Stomach smooth muscle (tissue), 2 donors: ENCODE measurements around the gene NAV3.

Experiments
- H3K27ac ChIP-seq: one replicate; pipeline ENCODE4 v1.7.0; 2013; ENCODE audit warnings: mild to moderate bottlenecking, low read length, inconsistent platforms
- H3K27me3 ChIP-seq, 2 donors: one replicate each; pipeline ENCODE4 v1.7.0; 2013; ENCODE audit warnings: low read length in 2 of 2; ENCODE audit not compliant: insufficient read depth in 2 of 2, control insufficient read depth in 1 of 2
- H3K36me3 ChIP-seq, 2 donors: one replicate each; pipeline ENCODE4 v1.7.0; 2013; ENCODE audit warnings: low read length in 2 of 2; ENCODE audit not compliant: control insufficient read depth in 2 of 2, insufficient read depth in 2 of 2
- H3K4me1 ChIP-seq: one replicate; pipeline ENCODE4 v1.7.0; 2013; ENCODE audit warnings: low read length; ENCODE audit not compliant: control insufficient read depth, insufficient read depth
- H3K4me3 ChIP-seq, 2 donors: one replicate each; pipeline ENCODE4 v1.7.0; 2013; ENCODE audit warnings: low read length in 2 of 2
- H3K9ac ChIP-seq, 2 donors: one replicate each; pipeline ENCODE4 v1.7.0; 2013; ENCODE audit warnings: low read length in 2 of 2, mild to moderate bottlenecking in 1 of 2
- H3K9me3 ChIP-seq, 2 donors: one replicate each; pipeline ENCODE4 v1.7.0; 2013; ENCODE audit warnings: low read length in 2 of 2; ENCODE audit not compliant: control insufficient read depth in 2 of 2
- donor health status: healthy.
- donor health status: Pancreatic carcinoma.

Gene NAV3

DNA sequence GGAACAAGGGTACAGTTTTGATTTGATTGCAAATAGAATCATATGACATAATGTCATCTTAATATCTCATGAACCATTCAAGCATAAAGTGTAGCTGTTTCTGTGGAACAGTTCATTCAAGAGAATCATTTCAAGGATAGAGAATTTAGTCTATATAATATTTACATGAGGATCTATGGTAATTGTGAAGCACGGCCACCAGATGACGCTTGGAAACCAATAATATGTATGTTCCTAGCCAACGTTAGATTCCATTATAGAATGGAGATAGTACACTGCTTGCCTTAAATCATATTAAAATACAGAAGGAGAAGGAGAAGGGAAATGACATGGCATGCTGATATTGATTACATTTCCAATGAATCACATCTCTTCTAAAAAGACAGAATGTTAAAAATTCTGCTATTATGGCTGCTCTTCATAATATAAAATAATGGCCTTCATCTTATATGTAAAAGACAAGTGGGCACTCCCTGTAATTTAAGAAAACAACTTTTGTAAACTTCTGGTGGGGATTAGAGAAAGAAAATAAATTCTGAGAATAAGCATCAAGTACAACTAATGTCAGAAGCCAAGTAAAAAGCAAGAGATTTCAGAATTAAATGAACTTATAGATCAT is 351.0 kb downstream of the NAV3 start:
- Histone ChIP-seq H3K9ac (no peak overlapping the region), H3K4me3 (no peak overlapping the region), H3K27me3 (no peaks in the 10 kb centered on the region), H3K9me3 (no peaks in the 10 kb centered on the region), H3K27ac (no peak overlapping the region), H3K36me3 (no peaks in the 10 kb centered on the region), H3K4me1 (no peaks in the 10 kb centered on the region)

GRCh38 chr12:78183824-78184223 is 353.1 kb downstream of the NAV3 start:
- Histone ChIP-seq H3K9ac (no peak overlapping the region), H3K4me3 (no peak overlapping the region), H3K4me1 (no peaks in the 10 kb centered on the region), H3K9me3 (no peaks in the 10 kb centered on the region), H3K27me3 (no peaks in the 10 kb centered on the region), H3K36me3 (no peaks in the 10 kb centered on the region), H3K27ac (no peak overlapping the region)

- H3K9ac ChIP-seq = no peak overlapping the region
- no peaks in the 10 kb centered on the region for H3K27me3 ChIP-seq
- H3K36me3 ChIP-seq = no peaks in the 10 kb centered on the region
- no peaks in the 10 kb centered on the region for H3K9me3 ChIP-seq
- no peak overlapping the region for H3K4me3 ChIP-seq
- no peak overlapping the region for H3K27ac ChIP-seq
- H3K4me1 ChIP-seq = no peaks in the 10 kb centered on the region
Measured at GRCh38 chr12:78185109-78185508, 354.4 kb downstream of the NAV3 start.

- no peaks in the 10 kb centered on the region for H3K4me1 ChIP-seq
- no peak overlapping the region for H3K4me3 ChIP-seq
- no peak overlapping the region for H3K27ac ChIP-seq
- H3K9ac ChIP-seq = no peak overlapping the region
- no peaks in the 10 kb centered on the region for H3K9me3 ChIP-seq
- no peaks in the 10 kb centered on the region for H3K36me3 ChIP-seq
- no peaks in the 10 kb centered on the region for H3K27me3 ChIP-seq
Measured at GRCh38 chr12:78185651-78186050, 355.0 kb downstream of the NAV3 start.

GRCh38 chr12:78186670-78187069 is 356.0 kb downstream of the NAV3 start:
- no peak overlapping the region for H3K27ac ChIP-seq
- H3K36me3 ChIP-seq = no peaks in the 10 kb centered on the region
- no peak overlapping the region for H3K4me3 ChIP-seq
- H3K27me3 ChIP-seq = no peaks in the 10 kb centered on the region
- no peaks in the 10 kb centered on the region for H3K4me1 ChIP-seq
- no peak overlapping the region for H3K9ac ChIP-seq
- no peaks in the 10 kb centered on the region for H3K9me3 ChIP-seq

DNA sequence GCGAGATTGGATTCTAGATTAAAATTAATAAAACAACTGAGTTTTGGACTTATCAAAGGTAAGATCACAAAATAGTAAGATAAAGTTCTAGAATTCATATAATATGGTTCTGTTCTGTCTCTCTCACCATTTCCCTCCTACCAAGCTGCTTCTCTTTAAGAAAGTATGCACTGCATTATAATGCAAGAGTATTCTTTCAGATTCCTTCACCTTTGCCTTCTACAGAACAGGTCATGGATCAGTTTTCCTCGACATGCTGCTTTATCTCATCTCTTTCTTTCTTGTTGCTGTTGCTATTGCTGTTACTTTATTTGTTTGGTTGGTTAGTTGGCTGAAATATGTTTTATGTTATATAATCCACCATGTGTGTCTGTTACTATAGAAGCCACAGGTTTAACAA is 357.0 kb downstream of the NAV3 start:
- Histone ChIP-seq H3K9me3 (no peaks in the 10 kb centered on the region), H3K4me1 (no peaks in the 10 kb centered on the region), H3K9ac (no peak overlapping the region), H3K4me3 (no peak overlapping the region), H3K27me3 (no peaks in the 10 kb centered on the region), H3K36me3 (no peaks in the 10 kb centered on the region), H3K27ac (no peak overlapping the region)

DNA sequence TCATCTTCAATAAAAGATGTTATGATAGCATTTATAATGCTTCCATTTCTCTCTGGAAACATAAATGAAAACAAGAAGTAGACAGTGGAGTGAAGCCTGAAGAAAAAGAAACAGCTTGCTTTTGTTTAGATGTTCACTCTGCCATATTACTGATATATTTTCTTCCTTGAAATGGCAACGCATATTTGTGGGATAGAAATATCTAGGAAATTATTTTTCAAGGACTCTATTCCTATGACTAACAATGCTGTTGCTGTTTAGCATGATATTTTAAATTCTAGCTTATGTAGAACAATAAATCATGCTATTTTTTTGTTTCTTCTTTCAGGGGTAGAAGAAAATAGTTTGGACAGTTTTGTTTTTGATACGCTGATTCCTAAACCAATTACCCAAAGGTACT is 359.0 kb downstream of the NAV3 start:
- Histone ChIP-seq H3K4me1 (no peaks in the 10 kb centered on the region), H3K27ac (no peak overlapping the region), H3K4me3 (no peak overlapping the region), H3K27me3 (no peaks in the 10 kb centered on the region), H3K9ac (no peak overlapping the region), H3K9me3 (no peaks in the 10 kb centered on the region), H3K36me3 (no peaks in the 10 kb centered on the region)

- H3K4me1 ChIP-seq = no peaks in the 10 kb centered on the region
- no peak overlapping the region for H3K4me3 ChIP-seq
- H3K9ac ChIP-seq = no peak overlapping the region
- no peaks in the 10 kb centered on the region for H3K36me3 ChIP-seq
- H3K27ac ChIP-seq = no peak overlapping the region
- no peaks in the 10 kb centered on the region for H3K9me3 ChIP-seq
- no peaks in the 10 kb centered on the region for H3K27me3 ChIP-seq
Measured at GRCh38 chr12:78191611-78192010, 360.9 kb downstream of the NAV3 start.

DNA sequence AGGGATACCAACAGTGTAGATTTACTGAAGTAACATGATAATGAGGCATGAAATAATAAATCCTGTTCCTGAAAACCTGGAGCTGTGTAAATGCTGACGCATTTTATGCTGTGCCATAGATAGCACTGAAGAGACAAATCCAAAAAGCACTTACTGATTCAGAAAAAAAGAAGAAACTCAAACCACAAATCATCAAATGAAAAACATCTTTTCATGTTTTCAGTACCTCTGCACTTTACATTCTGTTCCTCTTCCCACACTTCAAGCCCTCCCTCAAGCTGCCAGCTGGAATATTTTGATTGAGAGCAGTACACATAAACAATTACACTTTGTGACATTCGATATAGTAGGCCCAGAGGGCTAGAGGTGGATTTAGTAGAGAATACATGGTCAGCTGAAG is 362.3 kb downstream of the NAV3 start:
- H3K27ac ChIP-seq = no peak overlapping the region
- H3K4me3 ChIP-seq = no peak overlapping the region
- no peaks in the 10 kb centered on the region for H3K9me3 ChIP-seq
- no peak overlapping the region for H3K9ac ChIP-seq
- no peaks in the 10 kb centered on the region for H3K4me1 ChIP-seq
- H3K27me3 ChIP-seq = no peaks in the 10 kb centered on the region
- no peaks in the 10 kb centered on the region for H3K36me3 ChIP-seq

DNA sequence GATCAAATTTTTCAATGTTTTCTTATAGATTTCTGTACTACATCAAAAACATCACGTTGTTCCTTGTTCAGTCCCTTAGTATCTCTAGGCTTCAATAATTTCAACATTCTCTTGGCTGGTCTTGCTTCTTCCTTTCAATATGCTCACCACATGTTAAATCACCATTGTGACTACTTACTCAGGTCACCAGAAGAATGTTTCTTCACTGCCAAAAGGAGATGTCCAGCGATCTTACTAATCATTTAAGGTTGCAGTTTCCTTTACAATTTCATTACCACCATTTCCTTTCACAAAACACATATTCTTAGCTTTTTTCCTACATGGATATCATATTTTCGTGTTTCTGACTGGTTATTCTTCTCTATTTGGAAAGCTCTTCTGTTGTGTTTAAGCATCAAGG is 363.8 kb downstream of the NAV3 start:
- H3K27me3 ChIP-seq = no peaks in the 10 kb centered on the region
- no peaks in the 10 kb centered on the region for H3K36me3 ChIP-seq
- H3K9me3 ChIP-seq = no peaks in the 10 kb centered on the region
- H3K27ac ChIP-seq = no peak overlapping the region
- H3K9ac ChIP-seq = no peak overlapping the region
- no peaks in the 10 kb centered on the region for H3K4me1 ChIP-seq
- H3K4me3 ChIP-seq = no peak overlapping the region

DNA sequence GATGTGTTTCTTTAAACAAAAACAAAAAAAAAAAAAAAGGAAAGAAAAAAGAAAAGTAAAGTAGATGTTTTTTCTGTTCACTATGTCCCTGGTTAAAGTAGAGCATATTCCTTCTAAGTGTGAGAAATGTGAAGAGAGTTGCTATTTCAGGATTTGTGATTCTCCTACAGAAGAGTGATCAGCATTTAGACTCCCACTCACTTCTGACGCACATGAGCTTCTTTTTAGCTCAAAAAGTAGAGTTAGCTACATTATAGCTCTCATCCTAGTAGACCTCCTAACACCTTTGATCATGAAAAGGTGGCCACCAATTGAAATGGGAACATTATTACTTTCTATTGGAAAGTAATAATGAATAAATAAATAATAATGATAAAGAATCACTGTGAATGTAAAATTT is 368.2 kb downstream of the NAV3 start:
- H3K36me3 ChIP-seq = no peaks in the 10 kb centered on the region
- no peaks in the 10 kb centered on the region for H3K9me3 ChIP-seq
- H3K4me1 ChIP-seq = no peaks in the 10 kb centered on the region
- no peak overlapping the region for H3K9ac ChIP-seq
- no peak overlapping the region for H3K27ac ChIP-seq
- H3K4me3 ChIP-seq = no peak overlapping the region
- H3K27me3 ChIP-seq = no peaks in the 10 kb centered on the region
